DMS153 treated with DMSO at 0.1 percent for 48 hours (cell line): ENCODE measurements around the gene LGALS9B.
"Not testable (repeated sequence)": the region's sequence is repeated elsewhere in the genome, so short reads cannot be mapped to it uniquely, and the experiment has no call there.

ENCODE experiments used
- DNase-seq: peaks from one replicate; lab custom pipeline; 2025; ENCODE audit not compliant: unreplicated experiment; lab: John Stamatoyannopoulos, UW

Gene LGALS9B

GRCh38 chr17:20469107-20469506 lies 1.8 kb upstream of the LGALS9B start:
- DNase-seq = not testable (repeated sequence)

GRCh38 chr17:20466999-20467398 lies 340 bp downstream of the LGALS9B start:
- not testable (repeated sequence) for DNase-seq

- DNase-seq = not testable (repeated sequence)
These were observed 786 bp downstream of the LGALS9B start for GRCh38 chr17:20466553-20466952.

DNA sequence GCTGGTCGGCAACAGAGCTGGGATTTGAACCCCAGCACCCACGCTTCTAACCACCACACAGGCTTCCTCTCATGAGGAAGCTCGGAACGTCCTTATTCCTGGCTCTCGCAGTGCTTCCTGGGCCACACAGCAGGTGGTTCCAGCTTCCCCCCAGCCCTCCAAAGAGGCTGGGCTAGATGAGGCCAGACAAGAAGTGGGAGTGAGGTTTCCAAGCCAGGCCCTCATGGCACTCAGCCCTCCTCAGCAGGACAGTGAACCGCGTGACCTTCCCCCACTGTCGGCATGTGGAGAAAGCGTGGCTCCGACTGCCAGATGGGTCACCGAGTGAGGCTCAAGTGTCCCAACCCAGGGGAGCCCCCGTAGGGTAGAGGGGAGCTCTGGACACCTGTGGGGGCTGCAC lies 1.8 kb downstream of the LGALS9B start:
- not testable (repeated sequence) for DNase-seq

- not testable (repeated sequence) for DNase-seq
These were observed 2.4 kb downstream of the LGALS9B start for GRCh38 chr17:20464854-20465414.

DNA sequence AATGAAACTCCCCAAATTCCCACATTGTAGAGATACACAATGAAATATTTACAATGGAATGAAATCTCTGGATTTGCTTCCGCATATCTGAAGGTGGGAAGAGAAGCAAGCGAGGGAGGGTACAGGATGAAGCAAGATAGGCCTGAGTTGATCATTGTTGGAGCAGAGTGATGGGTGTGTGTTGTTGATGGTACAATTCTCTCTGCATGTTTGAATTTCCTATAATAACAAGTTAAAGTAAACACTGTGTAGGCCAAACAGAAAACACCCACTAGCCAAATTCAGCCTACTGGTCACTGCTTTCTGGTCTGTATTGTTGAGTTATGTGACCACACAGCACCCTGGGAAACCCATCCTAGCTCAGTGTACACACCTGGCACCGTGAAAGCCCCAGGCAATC lies 5.2 kb downstream of the LGALS9B start:
- not testable (repeated sequence) for DNase-seq

DNA sequence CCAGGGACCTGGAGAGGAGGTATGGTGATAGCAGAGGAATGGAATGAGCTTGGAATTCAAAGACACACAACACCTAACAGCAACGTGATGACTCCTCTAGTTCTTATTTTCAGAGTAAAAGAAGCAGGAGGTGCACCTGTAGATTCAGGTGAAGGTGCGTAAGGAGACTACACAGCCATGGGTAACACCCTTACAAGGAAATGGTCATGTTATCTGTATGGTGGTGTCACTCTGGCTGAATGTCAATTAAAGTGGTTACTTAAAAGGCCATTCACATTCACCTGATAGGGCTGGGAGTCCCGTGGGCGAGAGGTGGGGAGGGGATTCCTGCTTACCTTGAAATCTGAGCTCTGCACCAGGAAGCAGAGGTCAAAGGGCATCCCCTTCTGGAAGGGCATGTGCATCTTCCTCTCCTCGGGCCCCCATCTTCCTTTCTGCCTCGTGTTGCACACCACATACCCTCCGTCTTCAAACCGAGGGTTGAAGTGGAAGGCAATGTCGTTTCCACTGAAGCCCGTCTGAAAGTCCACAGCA lies 9.4 kb downstream of the LGALS9B start:
- DNase-seq = not testable (repeated sequence)

DNA sequence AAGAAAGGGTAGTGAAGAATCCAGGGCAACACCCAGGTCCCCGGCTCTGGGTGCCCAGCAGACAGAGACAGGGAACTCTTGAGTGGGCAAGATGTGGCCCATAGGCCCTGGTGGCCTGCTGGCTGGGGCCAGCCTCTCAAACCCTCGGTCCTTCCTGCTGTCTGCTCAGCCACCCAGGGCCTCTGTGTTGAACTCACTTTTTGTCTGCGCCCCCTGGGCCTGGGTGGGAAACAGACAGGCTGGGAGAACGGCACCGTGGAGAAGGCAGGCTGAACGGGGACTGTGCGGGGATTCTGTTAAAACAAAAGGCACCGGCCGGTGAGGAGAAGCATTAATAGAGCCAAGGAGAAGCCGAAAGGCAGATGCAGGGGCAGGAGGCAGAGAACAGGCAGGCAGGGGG lies 12.2 kb downstream of the LGALS9B start:
- DNase-seq = not testable (repeated sequence)

DNA sequence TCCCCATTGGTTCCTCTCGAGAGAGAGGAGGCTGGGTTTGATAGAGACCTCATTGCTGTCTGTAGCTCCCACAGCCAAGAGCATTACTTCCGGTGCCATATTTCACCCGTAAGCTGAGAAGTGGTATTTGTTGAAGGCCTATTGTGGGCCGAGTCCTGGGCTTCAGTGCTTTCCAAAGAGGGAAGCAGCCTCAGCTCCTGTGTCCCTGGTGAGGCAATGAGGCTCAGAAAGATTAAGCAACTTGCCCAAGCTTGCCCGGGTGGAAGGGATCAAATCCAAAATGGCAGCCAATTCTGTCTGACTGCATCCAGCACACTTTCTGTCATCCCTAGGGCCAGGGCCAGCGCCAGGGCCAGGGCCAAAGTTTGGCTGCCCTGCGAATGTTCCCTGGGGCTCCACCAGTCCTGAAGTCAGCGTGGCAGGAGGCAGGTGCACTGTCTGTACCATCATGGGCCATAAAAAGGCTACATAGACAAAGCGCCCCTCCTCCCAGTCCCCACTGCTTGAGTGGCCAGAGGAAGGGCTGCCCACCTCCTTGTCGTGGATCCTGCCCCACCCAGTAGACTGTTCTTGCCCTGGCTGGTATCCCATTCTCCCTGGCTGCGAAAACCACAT lies 13.4 kb downstream of the LGALS9B start:
- not testable (repeated sequence) for DNase-seq

DNA sequence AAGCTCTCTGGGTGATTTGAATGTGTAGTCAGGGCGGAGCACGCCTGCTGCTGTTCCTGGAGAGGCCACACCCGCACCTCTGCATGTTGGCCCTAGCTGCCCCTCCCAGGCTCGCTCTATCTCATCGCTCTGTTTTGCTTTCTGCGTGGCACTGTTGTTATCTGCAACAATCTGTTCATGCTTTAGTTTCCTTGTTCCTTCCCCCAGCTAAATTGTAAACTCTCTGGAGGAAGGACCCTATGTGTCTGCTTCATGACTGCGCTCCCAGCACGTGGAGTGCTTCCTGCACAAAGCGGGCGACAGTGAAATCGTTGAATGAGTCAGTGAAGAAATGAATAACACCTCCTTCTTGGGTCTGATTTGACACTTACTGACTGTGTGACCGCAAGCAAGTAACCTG lies 16.5 kb downstream of the LGALS9B start:
- DNase-seq = not testable (repeated sequence)

DNA sequence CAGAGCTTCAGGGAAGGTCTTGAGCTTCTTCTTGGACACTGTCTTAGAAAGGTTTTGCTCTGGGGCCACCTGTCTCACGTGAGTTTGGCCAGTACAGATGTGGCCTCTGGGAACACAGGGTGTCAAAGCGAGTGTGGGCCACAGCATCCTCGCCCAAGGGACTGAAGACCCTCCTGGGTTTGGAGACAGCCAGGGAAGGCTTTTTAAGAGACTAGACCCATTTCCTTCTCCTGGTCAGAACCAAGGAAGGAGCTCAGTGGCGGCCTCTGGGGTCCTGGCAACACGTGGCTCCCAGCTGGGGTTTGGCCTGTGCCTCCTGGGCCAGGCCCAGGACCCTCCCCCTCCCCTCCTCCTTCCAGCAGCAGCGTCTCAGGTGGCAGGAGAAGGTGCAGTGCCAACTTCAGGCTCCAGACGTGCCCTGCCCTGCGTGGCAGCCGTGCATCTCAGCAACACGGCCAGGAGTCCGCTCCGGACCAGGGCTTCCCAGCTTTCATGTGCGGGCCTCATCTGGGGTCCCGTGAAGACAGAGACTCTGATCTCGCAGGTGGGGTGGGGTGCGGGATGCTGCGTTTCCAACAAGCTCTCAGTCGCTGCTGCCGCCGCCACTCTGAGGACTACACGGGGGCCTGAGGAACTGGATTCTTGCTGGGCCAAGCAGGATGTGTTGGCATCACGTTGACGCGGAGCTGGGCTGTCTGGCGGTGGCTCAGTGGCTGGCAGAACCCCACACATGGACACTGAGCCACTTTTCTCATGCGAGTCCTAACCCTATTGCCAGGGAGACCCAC lies 19.6 kb downstream of the LGALS9B start:
- not testable (repeated sequence) for DNase-seq

DNA sequence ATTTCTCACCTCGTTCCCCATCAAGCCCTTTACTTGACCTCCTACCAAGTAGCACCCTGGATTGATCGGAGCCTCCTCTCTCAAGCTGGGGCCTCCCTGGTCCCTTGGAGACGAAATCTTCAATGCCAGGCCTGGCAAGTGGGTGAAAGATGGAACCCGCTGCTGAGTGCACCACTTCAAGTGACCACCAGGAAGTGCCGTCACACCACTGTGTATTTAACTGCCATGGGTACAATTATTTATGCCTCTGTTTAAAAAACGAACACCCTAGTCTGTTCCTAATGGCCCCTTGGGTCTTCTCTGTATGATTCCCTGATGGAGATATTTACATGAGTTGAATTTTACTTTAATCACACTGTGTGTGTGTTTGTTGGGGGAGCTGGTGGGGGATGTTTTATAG lies 20.4 kb downstream of the LGALS9B start:
- DNase-seq = not testable (repeated sequence)

DNA sequence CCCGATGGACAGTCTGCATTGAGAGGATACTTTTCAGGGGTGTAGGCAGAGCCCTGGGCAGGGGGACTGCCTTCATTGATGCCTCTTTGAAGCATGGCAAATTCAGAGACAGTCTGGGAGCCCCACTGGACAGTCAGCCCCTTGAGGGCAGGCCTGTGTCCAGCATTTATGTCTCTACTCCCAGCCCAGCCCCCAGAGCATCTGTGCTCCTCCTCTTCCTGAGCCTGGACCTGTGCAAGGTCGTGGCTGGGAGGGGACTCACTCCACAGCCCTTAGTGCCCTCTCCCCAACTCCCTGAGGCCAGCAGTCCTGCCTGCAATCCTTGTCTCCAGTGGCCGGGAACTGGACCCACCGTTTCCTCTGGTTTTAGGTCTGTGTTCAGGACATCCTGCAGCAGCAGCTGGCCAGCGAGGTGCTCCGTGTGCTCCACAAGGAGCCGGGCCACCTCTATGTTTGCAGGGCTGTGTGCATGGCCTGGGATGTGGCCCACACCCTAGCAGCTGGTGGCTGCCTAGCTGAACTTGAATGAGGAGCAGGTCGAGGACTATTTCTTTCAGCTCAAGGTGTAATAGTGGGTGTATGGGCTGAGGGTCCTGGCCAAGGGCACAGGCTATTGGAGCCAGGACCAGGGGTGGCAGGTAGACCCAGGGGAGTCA lies 22.6 kb downstream of the LGALS9B start:
- DNase-seq = not testable (repeated sequence)

DNA sequence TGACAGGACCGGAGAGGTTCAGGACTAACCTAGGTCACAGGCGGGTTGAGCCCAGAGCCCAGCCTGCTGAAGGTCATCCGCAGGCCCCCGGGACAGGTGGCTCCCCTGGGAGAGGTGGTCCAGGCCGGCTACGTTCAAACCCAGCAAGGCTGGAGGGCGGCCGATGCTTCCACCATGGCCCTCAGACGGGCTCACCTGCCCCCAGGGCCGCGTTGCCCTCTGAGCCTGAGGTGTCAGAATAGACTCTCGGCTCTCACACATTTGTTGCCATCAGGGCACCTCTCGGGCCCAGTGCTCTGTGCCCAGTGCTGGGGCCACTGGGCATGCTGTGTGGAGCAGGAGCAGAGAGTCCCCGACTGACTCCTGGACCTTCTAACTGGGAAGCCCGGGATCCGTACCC lies 23.2 kb downstream of the LGALS9B start:
- DNase-seq = not testable (repeated sequence)

- DNase-seq = not testable (repeated sequence)
These were observed 23.7 kb downstream of the LGALS9B start for GRCh38 chr17:20443632-20444031.

- not testable (repeated sequence) for DNase-seq
These were observed 26.7 kb downstream of the LGALS9B start for GRCh38 chr17:20440665-20441064.

- DNase-seq = not testable (repeated sequence)
These were observed 32.2 kb downstream of the LGALS9B start for GRCh38 chr17:20435166-20435565.

DNA sequence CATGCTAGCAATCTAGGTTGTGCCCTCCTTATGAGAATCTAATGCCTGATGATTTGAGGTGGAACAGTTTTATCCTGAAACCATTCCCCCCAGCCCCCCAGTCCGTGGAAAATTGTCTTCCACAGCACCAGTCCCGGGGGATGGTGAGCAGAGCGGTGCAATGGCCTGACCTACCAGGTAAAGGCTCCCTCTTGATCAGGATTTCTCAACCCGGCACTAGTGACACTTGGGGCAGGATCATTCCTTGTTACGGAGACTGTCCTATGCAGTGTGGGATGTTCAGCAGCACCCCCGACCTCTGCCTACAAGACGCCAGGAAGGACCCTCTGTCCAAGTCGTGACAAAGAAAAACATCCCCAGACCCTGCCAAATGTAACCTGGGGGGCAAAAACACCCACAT lies 34.0 kb downstream of the LGALS9B start:
- DNase-seq = not testable (repeated sequence)

- DNase-seq = not testable (repeated sequence)
These were observed 40.1 kb downstream of the LGALS9B start for GRCh38 chr17:20427264-20427663.

DNA sequence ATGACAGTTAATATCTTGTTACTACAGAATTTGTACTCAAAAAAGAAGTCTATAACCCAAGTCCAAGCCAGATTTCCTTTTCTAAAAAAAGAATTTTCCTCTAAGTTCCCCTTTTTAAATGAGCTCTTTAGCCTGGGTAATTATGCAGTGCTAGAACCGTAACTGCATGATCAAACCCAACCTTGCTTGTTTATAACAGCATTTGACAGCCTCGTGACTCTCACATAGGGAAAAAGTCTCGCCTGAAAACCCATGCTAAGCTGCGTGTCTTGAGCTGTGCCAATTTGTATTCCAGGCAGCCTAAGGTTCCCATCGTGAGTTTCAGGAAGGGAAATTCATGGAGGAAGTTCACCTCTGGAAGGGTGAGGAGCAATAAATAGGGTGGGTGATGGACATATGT lies 44.5 kb downstream of the LGALS9B start:
- DNase-seq = not testable (repeated sequence)

- DNase-seq = not testable (repeated sequence)
These were observed 48.5 kb downstream of the LGALS9B start for GRCh38 chr17:20418838-20419237.
